HG02623 (cell line): ENCODE measurements around the gene ARHGAP23.

Experiments used
- ATAC-seq: cut with Tn5 transposase; IDR thresholded peaks from one replicate; pipeline ENCODE4 v1.9.1; 2021; ENCODE audit warnings: moderate library complexity; ENCODE audit not compliant: unreplicated experiment

The ARHGAP23 gene

DNA sequence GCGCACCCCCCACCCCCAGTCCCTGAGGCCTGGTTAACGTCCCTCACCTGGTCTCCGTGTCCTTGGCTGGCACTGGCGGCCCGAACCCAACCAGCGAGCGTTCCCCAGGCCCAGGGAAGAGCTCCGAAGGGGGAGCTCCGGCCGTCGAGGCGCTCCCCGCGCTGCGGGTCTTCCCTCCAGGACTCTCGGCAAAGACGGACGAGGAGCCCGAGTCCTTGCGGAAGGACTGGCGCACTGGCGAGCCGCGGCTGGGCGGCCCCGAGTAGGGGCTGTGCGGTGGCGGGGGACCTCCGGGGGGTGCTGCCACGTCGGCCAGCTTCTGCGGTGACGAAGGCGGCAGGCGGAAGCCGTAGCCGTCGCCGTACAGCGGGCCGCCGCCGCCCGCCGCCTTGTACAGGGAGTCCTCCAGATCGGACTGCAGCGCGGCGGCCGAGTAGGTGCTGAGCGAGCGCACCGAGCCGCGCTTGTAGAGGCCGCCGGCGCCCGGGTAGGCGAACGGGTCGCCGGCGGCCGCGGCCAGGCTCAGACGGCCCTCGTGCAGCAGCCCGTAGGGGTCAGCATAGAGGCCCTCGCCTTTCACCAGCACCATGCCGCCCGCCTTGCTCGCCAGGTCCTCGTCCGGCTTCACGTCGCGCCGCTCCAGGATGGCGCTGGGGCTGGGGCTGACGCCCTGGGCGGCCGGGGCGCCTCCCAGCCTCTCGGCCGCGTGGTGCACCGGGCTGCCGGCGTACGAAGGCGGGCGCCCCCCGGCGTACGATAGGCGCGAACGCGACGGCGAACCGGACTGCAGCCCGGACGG, 133.4 kb downstream of the ARHGAP23 start:
- ATAC-seq, result no peak
